ENCODE measurements around the gene ARV1.
"Not testable (repeated sequence)": the region's sequence is repeated elsewhere in the genome, so short reads cannot be mapped to it uniquely, and the experiment has no call there.

ARV1 gene

GRCh38 chr1:231016966-231017365 is 38.1 kb downstream of the ARV1 start:
- Histone ChIP-seq H3K36me3 (ENCODE audit: insufficient read depth, low read length) (no peaks in the 10 kb centered on the region), H3K9ac (ENCODE audit: low read depth, low read length) (no peak overlapping the region), H3K9me3 (ENCODE audit: control insufficient read depth, insufficient read depth, low read length) (no peaks in the 10 kb centered on the region), H3K4me1 (ENCODE audit: insufficient read depth, low read length) (peaks cover 22% of the 10 kb centered on the region)

- Histone ChIP-seq H3K36me3 (ENCODE audit: insufficient read depth, low read length) (no peaks in the 10 kb centered on the region), H3K9me3 (ENCODE audit: control insufficient read depth, insufficient read depth, low read length) (no peaks in the 10 kb centered on the region), H3K4me1 (ENCODE audit: insufficient read depth, low read length) (peaks cover 22% of the 10 kb centered on the region)
Measured at GRCh38 chr1:231019711-231020110, 40.8 kb downstream of the ARV1 start.

GRCh38 chr1:231020139-231020601 is 41.3 kb downstream of the ARV1 start:
- peaks cover 22% of the 10 kb centered on the region for H3K4me1 ChIP-seq (ENCODE audit: insufficient read depth, low read length)
- no peaks in the 10 kb centered on the region for H3K36me3 ChIP-seq (ENCODE audit: insufficient read depth, low read length)
- no peaks in the 10 kb centered on the region for H3K9me3 ChIP-seq (ENCODE audit: control insufficient read depth, insufficient read depth, low read length)
- no peak overlapping the region for H3K9ac ChIP-seq (ENCODE audit: low read depth, low read length)

More at GRCh38 chr1:231019711-231020110, 40.8 kb downstream of the ARV1 start:
- H3K9ac ChIP-seq (ENCODE audit: low read depth, low read length): no peak overlapping the region

- H3K9ac ChIP-seq (ENCODE audit: low read depth, low read length): no peak overlapping the region; the same call in 1 of the 2 replicates
- no peaks in the 10 kb centered on the region for H3K9me3 ChIP-seq (ENCODE audit: control insufficient read depth, insufficient read depth, low read length)
- peaks cover 22% of the 10 kb centered on the region for H3K4me1 ChIP-seq (ENCODE audit: insufficient read depth, low read length)
- H3K36me3 ChIP-seq (ENCODE audit: insufficient read depth, low read length): no peaks in the 10 kb centered on the region
Measured at GRCh38 chr1:231020816-231021215, 41.9 kb downstream of the ARV1 start.

GRCh38 chr1:231021540-231022031 is 42.7 kb downstream of the ARV1 start:
- Histone ChIP-seq H3K36me3 (ENCODE audit: insufficient read depth, low read length) (no peaks in the 10 kb centered on the region), H3K4me1 (ENCODE audit: insufficient read depth, low read length) (peaks cover 22% of the 10 kb centered on the region), H3K9ac (ENCODE audit: low read depth, low read length) (no peak overlapping the region), H3K9me3 (ENCODE audit: control insufficient read depth, insufficient read depth, low read length) (no peaks in the 10 kb centered on the region)

GRCh38 chr1:231022543-231022942 is 43.6 kb downstream of the ARV1 start:
- peaks cover 22% of the 10 kb centered on the region for H3K4me1 ChIP-seq (ENCODE audit: insufficient read depth, low read length)
- not testable (repeated sequence) for H3K9ac ChIP-seq (ENCODE audit: low read depth, low read length); H3K36me3 ChIP-seq (ENCODE audit: insufficient read depth, low read length); H3K9me3 ChIP-seq (ENCODE audit: control insufficient read depth, insufficient read depth, low read length)

GRCh38 chr1:231023150-231023549 is 44.3 kb downstream of the ARV1 start:
- Histone ChIP-seq H3K4me1 (ENCODE audit: insufficient read depth, low read length) (peaks cover 22% of the 10 kb centered on the region), H3K36me3 (ENCODE audit: insufficient read depth, low read length) (no peaks in the 10 kb centered on the region), H3K9ac (ENCODE audit: low read depth, low read length) (no peak overlapping the region), H3K9me3 (ENCODE audit: control insufficient read depth, insufficient read depth, low read length) (no peaks in the 10 kb centered on the region)

GRCh38 chr1:231026576-231026975 is 47.7 kb downstream of the ARV1 start:
- no peaks in the 10 kb centered on the region for H3K36me3 ChIP-seq (ENCODE audit: insufficient read depth, low read length)
- peaks cover under 1% of the 10 kb centered on the region for H3K4me1 ChIP-seq (ENCODE audit: insufficient read depth, low read length)
- no peak overlapping the region for H3K9ac ChIP-seq (ENCODE audit: low read depth, low read length)

GRCh38 chr1:231027136-231027925 is 48.4 kb downstream of the ARV1 start:
- Histone ChIP-seq H3K4me1 (ENCODE audit: insufficient read depth, low read length) (no peaks in the 10 kb centered on the region; the same call in 1 of the 2 replicates), H3K9me3 (ENCODE audit: control insufficient read depth, insufficient read depth, low read length) (no peaks in the 10 kb centered on the region), H3K9ac (ENCODE audit: low read depth, low read length) (no peak overlapping the region), H3K36me3 (ENCODE audit: insufficient read depth, low read length) (no peaks in the 10 kb centered on the region)

More at GRCh38 chr1:231026576-231026975, 47.7 kb downstream of the ARV1 start:
- H3K9me3 ChIP-seq (ENCODE audit: control insufficient read depth, insufficient read depth, low read length): no peaks in the 10 kb centered on the region

GRCh38 chr1:231027971-231028370 is 49.1 kb downstream of the ARV1 start:
- H3K4me1 ChIP-seq (ENCODE audit: insufficient read depth, low read length): no peaks in the 10 kb centered on the region; the same call in 1 of the 2 replicates
- H3K9me3 ChIP-seq (ENCODE audit: control insufficient read depth, insufficient read depth, low read length): no peaks in the 10 kb centered on the region
- H3K36me3 ChIP-seq (ENCODE audit: insufficient read depth, low read length): no peaks in the 10 kb centered on the region
- H3K9ac ChIP-seq (ENCODE audit: low read depth, low read length): no peak overlapping the region

- H3K4me1 ChIP-seq (ENCODE audit: insufficient read depth, low read length): no peaks in the 10 kb centered on the region; the same call in 1 of the 2 replicates
- H3K9ac ChIP-seq (ENCODE audit: low read depth, low read length): no peak overlapping the region
- H3K36me3 ChIP-seq (ENCODE audit: insufficient read depth, low read length): no peaks in the 10 kb centered on the region
Measured at GRCh38 chr1:231028682-231029081, 49.8 kb downstream of the ARV1 start.

GRCh38 chr1:231029247-231029646 is 50.4 kb downstream of the ARV1 start:
- H3K4me1 ChIP-seq (ENCODE audit: insufficient read depth, low read length); H3K36me3 ChIP-seq (ENCODE audit: insufficient read depth, low read length); H3K9me3 ChIP-seq (ENCODE audit: control insufficient read depth, insufficient read depth, low read length): not testable (repeated sequence)

More at GRCh38 chr1:231028682-231029081, 49.8 kb downstream of the ARV1 start:
- no peaks in the 10 kb centered on the region for H3K9me3 ChIP-seq (ENCODE audit: control insufficient read depth, insufficient read depth, low read length)

GRCh38 chr1:231029841-231030240 is 50.9 kb downstream of the ARV1 start:
- H3K9ac ChIP-seq (ENCODE audit: low read depth, low read length): no peak overlapping the region
- H3K4me1 ChIP-seq (ENCODE audit: insufficient read depth, low read length): no peaks in the 10 kb centered on the region; the same call in 1 of the 2 replicates
- H3K36me3 ChIP-seq (ENCODE audit: insufficient read depth, low read length): no peaks in the 10 kb centered on the region
- no peaks in the 10 kb centered on the region for H3K9me3 ChIP-seq (ENCODE audit: control insufficient read depth, insufficient read depth, low read length)

More at GRCh38 chr1:231029247-231029646, 50.4 kb downstream of the ARV1 start:
- not testable (repeated sequence) for H3K9ac ChIP-seq (ENCODE audit: low read depth, low read length)

- H3K36me3 ChIP-seq (ENCODE audit: insufficient read depth, low read length): no peaks in the 10 kb centered on the region
- no peak overlapping the region for H3K9ac ChIP-seq (ENCODE audit: low read depth, low read length)
- H3K4me1 ChIP-seq (ENCODE audit: insufficient read depth, low read length): no peaks in the 10 kb centered on the region; the same call in 1 of the 2 replicates
- H3K9me3 ChIP-seq (ENCODE audit: control insufficient read depth, insufficient read depth, low read length): no peaks in the 10 kb centered on the region
Measured at GRCh38 chr1:231032963-231033362, 54.1 kb downstream of the ARV1 start.

GRCh38 chr1:231035799-231036198 is 56.9 kb downstream of the ARV1 start:
- Histone ChIP-seq H3K9me3 (ENCODE audit: control insufficient read depth, insufficient read depth, low read length) (no peaks in the 10 kb centered on the region), H3K36me3 (ENCODE audit: insufficient read depth, low read length) (no peaks in the 10 kb centered on the region), H3K4me1 (ENCODE audit: insufficient read depth, low read length) (no peaks in the 10 kb centered on the region), H3K9ac (ENCODE audit: low read depth, low read length) (no peak overlapping the region)
